SKM-1 (cell line): ENCODE measurements around the gene FAHD1.

ENCODE experiments used
- DNase-seq: peaks from one replicate; lab custom pipeline; 2025; ENCODE audit not compliant: unreplicated experiment; lab: John Stamatoyannopoulos, UW

FAHD1 gene

GRCh38 chr16:1816396-1817275 lies 10.4 kb upstream of the FAHD1 start:
- no peak for DNase-seq

GRCh38 chr16:1817276-1817589 lies 9.8 kb upstream of the FAHD1 start:
- no peak for DNase-seq

- no peak for DNase-seq
These were observed 9.3 kb upstream of the FAHD1 start for GRCh38 chr16:1817716-1818115.

GRCh38 chr16:1818204-1818872 lies 8.7 kb upstream of the FAHD1 start:
- no peak for DNase-seq

- no peak for DNase-seq
These were observed 8.0 kb upstream of the FAHD1 start for GRCh38 chr16:1818873-1819525.

GRCh38 chr16:1819611-1820010 lies 7.4 kb upstream of the FAHD1 start:
- DNase-seq, result no peak

- no peak for DNase-seq
These were observed 6.7 kb upstream of the FAHD1 start for GRCh38 chr16:1820096-1820945.

GRCh38 chr16:1820946-1821290 lies 6.1 kb upstream of the FAHD1 start:
- DNase-seq, result no peak

- DNase-seq, result no peak
These were observed 5.0 kb upstream of the FAHD1 start for GRCh38 chr16:1821861-1822611.

GRCh38 chr16:1822801-1823200 lies 4.2 kb upstream of the FAHD1 start:
- no peak for DNase-seq

GRCh38 chr16:1823821-1824220 lies 3.2 kb upstream of the FAHD1 start:
- no peak for DNase-seq

- DNase-seq, result no peak
These were observed 1.6 kb upstream of the FAHD1 start for GRCh38 chr16:1825381-1825863.

- peak; percentile 36 for DNase-seq
These were observed 929 bp upstream of the FAHD1 start for GRCh38 chr16:1825864-1826690.

- DNase-seq, result no peak
These were observed 1.8 kb downstream of the FAHD1 start for GRCh38 chr16:1828645-1829410.

- no peak for DNase-seq
These were observed 3.2 kb downstream of the FAHD1 start for GRCh38 chr16:1830213-1830612.

GRCh38 chr16:1831186-1832075 lies 4.4 kb downstream of the FAHD1 start:
- no peak for DNase-seq

- DNase-seq, result no peak
These were observed 5.9 kb downstream of the FAHD1 start for GRCh38 chr16:1832838-1833454.
